CD4-positive, alpha-beta T cell treated with Interferon gamma for 1 hour (primary cell): ENCODE results near the gene ANKS1B.
"Not testable (repeated sequence)": the region's sequence is repeated elsewhere in the genome, so short reads cannot be mapped to it uniquely, and the experiment has no call there.

Source experiments
- DNase-seq: peaks from one replicate; pipeline ENCODE4 v3.0.0-alpha.2; 2020

ANKS1B gene

GRCh38 chr12:99036566-99036965 lies 948.2 kb downstream of the ANKS1B start:
- no peak for DNase-seq

GRCh38 chr12:99035803-99036202 lies 948.9 kb downstream of the ANKS1B start:
- no peak for DNase-seq

GRCh38 chr12:99034201-99034600 lies 950.5 kb downstream of the ANKS1B start:
- DNase-seq, result not testable (repeated sequence)

GRCh38 chr12:99029511-99030271 lies 955.0 kb downstream of the ANKS1B start:
- no peak for DNase-seq

- DNase-seq, result no peak
Measured at GRCh38 chr12:99027461-99027860, 957.3 kb downstream of the ANKS1B start.

GRCh38 chr12:99027055-99027393 lies 957.7 kb downstream of the ANKS1B start:
- no peak for DNase-seq

- no peak for DNase-seq
Measured at GRCh38 chr12:99026332-99027054, 958.2 kb downstream of the ANKS1B start.

GRCh38 chr12:99024870-99025269 lies 959.9 kb downstream of the ANKS1B start:
- DNase-seq, result no peak

GRCh38 chr12:99024191-99024590 lies 960.5 kb downstream of the ANKS1B start:
- no peak for DNase-seq

GRCh38 chr12:99020871-99021270 lies 963.9 kb downstream of the ANKS1B start:
- DNase-seq, result no peak

GRCh38 chr12:99019798-99020197 lies 964.9 kb downstream of the ANKS1B start:
- DNase-seq, result no peak

GRCh38 chr12:99017971-99018370 lies 966.8 kb downstream of the ANKS1B start:
- DNase-seq, result no peak

GRCh38 chr12:99009654-99010296 lies 975.0 kb downstream of the ANKS1B start:
- no peak for DNase-seq

GRCh38 chr12:99005601-99006000 lies 979.1 kb downstream of the ANKS1B start:
- no peak for DNase-seq

- no peak for DNase-seq
Measured at GRCh38 chr12:99004799-99005466, 979.8 kb downstream of the ANKS1B start.

- no peak for DNase-seq
Measured at GRCh38 chr12:99002731-99003130, 982.0 kb downstream of the ANKS1B start.

- DNase-seq, result no peak
Measured at GRCh38 chr12:99002156-99002555, 982.6 kb downstream of the ANKS1B start.

GRCh38 chr12:98999559-98999958 lies 985.2 kb downstream of the ANKS1B start:
- no peak for DNase-seq

GRCh38 chr12:98998697-98999299 lies 985.9 kb downstream of the ANKS1B start:
- DNase-seq, result no peak

GRCh38 chr12:98997899-98998298 lies 986.8 kb downstream of the ANKS1B start:
- no peak for DNase-seq

GRCh38 chr12:98990648-98991047 lies 994.1 kb downstream of the ANKS1B start:
- DNase-seq, result no peak

- no peak for DNase-seq
Measured at GRCh38 chr12:98985156-98985555, 999.6 kb downstream of the ANKS1B start.

- no peak for DNase-seq
Measured at GRCh38 chr12:98983647-98984046, 1001.1 kb downstream of the ANKS1B start.
